ENCODE data around the gene ZFHX3. TPM values are rescaled to one million over a fixed set of nuclear protein-coding genes. Genes with fewer than 3 reads are reported as not detected.

ZFHX3 gene
- total RNA-seq, 2 donors from 2014 or later: 12.5 to 18.0 TPM

DNA sequence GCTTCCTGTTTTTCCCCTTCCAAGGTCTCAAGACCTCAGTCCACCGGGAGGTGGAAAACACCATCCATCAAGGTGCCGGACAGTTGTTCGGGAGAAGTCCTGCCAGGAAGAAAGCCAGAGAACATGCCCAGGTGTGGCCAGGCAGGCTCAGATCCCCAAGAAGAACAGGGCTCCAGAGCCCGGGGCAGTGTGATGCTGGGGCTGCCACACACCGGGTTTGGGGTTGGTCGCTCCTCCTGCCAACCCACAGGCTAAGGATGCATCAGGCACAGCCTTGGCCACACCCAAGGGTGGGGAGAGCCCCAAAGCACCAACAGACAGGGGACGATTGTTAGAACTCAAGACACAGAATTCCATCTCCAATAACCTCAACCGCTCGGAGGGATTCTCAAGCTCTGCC, 19.7 kb downstream of the ZFHX3 start:
- intact Hi-C loops (cut with DNase I, micrococcal nuclease): no loop called here
- DNase-seq (no peak), ATAC-seq (no peak)

DNA sequence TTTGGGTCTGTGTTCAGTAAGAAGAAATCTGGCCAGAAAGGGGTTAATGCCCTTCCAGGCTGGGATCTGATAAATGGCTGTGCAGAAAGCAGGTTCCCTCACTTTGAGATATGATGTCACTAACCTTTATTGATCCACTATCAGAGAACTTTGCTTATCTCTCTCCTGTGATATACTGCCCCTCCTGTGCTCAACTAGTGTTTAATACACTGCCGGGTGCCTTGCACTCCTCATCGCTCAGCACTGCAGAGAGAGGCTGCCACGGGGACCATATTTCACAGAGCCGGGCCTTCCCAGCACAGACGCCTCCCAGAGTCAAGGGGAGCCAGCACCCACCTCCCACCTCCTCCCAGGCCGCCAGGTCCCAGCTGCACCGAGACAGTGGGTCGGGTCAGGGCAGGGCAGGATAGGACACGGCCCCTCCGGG, 20.2 kb downstream of the ZFHX3 start:
- ATAC-seq: no peak
- no peak for DNase-seq

DNA sequence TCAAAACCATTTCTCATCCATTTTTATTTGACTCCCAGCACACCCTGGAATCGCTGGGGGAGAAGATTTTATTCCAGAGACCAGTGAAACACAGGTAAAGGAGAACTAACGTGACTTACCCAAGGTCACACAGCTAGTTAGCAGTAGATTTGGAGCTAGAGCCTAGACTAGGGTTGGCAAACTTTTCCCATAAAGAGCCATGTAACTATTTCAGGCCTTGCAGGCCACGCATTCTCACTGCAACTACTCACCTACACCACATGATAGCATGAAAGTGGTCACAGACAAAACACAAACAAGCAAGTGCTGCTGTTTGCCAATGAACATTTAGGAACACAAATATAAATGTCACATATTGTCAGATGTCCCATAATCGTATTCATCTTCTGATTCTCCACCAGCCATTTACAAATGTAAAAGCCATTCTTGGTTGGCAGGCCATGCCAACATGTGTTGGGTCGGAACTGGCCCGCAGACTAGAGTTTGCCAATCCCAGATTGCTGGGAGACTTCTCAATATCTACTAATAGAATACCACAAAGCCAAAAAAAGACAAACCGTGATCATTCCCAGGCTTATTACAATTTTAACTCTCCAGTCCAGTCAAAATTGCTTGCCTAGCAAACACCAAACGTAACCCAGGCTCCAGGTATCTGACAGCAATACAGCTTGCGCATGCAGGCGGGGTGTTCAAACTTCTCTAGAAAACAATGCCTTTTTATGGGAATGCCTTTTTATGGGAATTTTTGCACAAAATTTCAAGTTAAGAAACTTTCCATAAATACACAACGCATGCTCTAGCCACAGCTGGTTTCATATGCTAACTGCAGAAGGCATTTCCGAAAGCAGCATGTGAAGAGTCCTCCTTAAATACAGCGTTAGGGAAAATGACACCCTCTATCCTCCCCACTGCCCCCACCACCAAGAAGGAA, 20.9 kb downstream of the ZFHX3 start:
- ATAC-seq: no peak
- DNase-seq: no peak
- intact Hi-C loops (cut with DNase I, micrococcal nuclease): no loop called here

More for the DNA sequence above, 20.2 kb downstream of the ZFHX3 start:
- intact Hi-C loops (cut with DNase I, micrococcal nuclease): no loop called here

DNA sequence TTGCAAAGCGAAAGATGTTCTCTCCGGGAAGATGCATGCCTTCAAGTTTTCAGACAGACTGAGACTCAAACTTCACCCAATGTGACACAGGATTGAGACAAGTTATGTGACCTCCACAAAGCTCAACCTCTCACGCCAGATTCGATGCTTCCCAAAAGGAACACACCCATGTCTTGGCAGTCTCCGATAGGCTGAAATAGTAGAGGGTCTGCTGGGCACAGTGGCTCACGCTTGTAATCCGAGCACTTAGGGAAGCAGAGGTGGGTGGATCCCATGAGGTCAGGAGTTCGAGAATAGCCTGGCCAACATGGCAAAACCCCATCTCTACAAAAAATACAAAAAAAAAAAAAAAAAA, 22.1 kb downstream of the ZFHX3 start:
- intact Hi-C loops (cut with DNase I, micrococcal nuclease): no loop called here
- DNase-seq (no peak), ATAC-seq (no peak)

DNA sequence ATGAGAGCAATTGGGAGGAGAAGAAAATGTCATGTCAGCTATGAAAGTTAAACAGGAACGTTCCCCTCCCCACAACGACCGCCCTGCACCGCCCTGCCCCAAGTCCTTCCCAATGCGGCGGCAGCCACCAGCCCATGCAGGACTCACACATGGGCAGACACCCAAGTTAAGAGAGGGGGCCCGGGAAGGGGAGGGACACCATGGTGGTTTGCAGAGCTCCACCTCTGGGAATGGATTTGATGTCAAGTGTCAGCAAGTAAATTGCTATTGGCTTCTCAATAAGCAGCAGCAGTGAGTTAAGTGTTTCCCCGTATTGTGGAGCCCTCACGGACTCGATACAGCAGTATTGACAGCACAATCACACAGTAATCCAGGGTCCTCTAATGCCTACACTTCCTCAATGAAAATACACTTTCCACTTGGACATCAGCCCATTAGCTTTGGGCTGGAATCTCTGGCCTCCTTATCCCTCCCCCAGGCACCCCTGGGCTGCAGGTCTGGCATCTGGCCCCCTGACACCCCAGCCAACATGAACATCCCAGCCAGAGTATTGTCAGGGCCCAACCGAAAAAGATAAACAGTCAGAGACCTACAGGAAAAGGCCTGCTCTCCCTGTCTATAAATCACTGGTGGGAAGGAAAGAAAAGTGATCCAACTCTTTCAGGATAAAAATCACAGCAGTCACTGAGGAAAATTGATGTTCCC, 22.6 kb downstream of the ZFHX3 start:
- intact Hi-C loops (cut with DNase I, micrococcal nuclease): no loop called here
- DNase-seq (no peak), ATAC-seq (no peak)

DNA sequence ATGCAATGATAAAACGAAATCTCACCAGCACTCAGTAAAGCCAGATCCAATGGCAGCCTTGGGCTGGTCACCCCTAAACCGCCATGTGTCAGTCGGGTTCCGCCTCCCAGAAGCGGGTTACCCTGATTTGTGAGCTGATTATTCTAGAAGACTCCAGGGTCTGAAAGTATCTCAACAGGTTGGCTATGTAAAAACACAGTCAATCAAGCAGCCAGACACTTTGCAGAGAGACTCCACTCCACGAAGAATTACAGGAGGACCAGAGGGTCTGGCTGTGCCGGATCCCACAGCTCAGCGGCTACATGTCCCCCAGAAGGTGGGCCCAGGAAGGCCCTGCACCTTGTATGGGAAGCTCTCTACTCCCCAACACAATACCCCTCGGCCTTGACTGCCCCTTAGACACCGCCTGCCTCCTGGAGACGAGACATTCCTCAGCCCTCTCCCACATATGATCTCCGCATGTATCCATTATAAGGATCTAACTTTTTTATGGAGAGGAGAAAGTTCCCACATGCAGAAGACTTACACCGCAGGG, 23.3 kb downstream of the ZFHX3 start:
- ATAC-seq (no peak), DNase-seq (no peak)
- intact Hi-C loops (cut with DNase I, micrococcal nuclease): no loop called here

DNA sequence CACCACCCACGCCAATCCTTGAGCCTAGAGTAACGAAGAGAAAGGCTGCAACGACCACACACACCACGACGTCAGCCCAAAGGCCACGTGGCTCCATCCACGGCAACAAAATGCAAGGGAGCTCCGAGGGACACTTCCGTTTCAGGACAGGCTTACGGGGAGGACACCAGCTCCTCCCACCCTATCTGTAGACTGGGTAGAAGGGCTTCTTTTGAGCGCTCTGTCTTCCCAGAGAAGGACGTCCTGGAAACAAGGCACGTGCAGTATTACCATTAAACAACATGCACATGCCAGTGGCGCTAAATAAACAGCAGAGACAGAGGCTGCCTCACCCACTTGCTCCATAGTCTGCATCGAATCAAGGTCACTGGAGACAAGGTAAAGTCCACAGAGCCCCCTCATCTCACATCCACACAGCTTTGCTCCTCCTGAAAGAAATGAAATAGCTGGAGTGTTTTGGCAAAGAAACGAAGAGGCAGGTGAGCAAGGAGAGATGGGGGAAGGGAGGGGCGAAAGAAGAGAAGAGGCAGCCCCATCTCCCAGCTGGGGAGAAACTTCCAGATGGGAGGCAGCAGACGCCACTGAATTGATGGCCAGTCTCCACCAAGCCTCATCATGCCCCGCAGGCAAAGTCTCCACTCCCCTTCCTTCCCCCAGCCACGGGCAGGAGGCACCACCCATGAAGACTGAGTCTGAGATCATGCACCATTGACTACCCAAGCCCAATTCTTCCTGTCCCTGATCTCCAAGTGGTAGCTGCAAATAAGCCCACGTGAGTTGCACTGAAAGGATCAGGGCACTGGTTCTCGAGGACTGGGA, 24.0 kb downstream of the ZFHX3 start:
- ATAC-seq (no peak), DNase-seq (no peak)
- intact Hi-C loops (cut with DNase I, micrococcal nuclease): no loop called here

DNA sequence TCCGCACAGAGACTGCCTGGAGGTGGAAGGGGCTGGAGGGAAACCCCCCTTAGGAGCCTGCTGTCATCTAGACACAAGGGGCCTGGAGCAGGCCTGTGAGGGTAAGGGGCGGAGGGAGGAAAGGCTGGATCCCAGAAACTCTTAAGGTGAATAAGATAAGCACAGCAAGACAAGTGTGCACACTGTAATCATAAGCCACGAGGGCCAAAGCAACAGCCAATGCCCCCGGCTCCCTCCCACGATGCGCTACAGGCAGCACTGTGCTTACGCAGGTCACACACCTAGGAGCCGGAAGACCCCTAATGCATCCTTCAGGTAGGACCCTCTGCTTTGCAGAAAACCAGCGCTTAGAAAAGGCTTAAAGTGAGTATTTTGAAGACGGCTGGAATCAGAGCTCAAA, 24.6 kb downstream of the ZFHX3 start:
- DNase-seq (no peak), ATAC-seq (no peak)
- intact Hi-C loops (cut with DNase I, micrococcal nuclease): no loop called here

DNA sequence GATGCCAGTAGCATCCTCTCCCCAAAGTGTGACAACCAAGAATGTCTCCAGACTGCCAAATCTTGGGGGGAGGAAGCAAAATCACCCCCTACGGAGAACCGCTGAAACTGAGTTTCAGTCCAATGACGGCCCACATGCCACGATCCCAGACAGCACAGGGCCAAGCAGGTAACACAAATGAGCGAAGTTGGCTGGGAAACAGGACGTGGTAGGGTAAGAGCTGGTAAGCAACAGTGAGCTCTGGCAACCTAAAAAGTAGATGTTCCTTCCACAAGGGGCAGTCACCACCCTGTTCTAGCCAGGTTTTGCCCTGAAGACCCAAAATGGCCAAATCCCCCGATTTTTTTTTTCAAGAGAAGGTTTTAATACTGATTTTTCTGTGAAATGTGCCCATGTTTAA, 25.4 kb downstream of the ZFHX3 start:
- ATAC-seq: no peak
- intact Hi-C loops (cut with DNase I, micrococcal nuclease): no loop called here
- no peak for DNase-seq

DNA sequence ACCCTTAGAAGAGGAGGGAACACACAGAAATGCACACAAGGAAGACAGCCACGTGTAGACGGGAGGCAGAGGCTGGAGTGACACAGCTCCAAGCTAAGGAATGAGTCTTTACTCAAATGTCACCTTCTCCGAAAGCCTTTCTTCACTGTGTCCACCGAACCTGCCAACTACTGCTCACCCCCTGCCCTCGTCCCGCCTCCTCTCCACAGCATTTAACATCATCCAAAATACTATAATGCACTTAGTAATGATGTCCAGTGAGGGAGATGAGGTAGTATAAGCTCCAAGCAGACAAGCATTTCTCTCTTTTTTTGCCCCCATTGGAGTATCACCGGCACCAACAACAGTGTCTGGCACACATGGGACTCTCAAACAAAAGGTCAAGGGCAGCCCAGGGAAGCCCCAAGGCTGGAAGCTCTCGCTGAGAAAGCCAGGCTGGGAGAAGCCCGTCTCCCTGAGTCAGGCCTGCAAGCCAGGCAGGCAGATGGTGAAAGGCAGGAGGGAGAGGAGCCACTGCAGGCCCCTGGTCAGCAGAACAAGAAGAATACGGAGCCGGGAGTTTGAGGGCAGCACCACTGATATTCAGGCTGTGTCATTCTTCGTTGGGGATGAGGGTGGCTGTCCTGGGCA, 25.9 kb downstream of the ZFHX3 start:
- DNase-seq (no peak), ATAC-seq (no peak)
- intact Hi-C loops (cut with DNase I, micrococcal nuclease): no loop called here

DNA sequence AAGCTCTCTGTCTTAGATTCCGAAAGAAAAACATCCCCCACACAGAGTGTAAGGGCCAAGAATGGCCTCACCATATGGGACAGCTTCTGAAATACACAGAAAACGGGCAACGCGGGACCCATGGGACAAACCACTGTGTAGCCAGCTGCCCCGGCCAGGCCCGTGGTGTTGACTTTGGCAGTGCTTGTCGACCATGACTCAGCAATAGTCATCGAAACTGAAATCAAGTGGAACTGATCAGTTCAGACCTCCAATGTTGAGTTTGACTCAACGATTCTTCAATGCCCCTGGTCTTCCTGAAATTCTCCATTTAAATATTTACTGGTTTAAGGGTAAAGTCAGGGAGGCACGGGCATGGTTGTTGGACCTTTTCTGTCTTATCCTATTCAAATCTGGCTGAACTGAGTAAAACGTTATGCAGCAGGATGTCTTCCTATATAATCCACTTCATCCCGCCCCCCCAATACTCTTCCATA, 27.5 kb downstream of the ZFHX3 start:
- intact Hi-C loops (cut with DNase I, micrococcal nuclease): no loop called here
- DNase-seq (peak; percentile 68 to 71), ATAC-seq (peak; percentile 68)

DNA sequence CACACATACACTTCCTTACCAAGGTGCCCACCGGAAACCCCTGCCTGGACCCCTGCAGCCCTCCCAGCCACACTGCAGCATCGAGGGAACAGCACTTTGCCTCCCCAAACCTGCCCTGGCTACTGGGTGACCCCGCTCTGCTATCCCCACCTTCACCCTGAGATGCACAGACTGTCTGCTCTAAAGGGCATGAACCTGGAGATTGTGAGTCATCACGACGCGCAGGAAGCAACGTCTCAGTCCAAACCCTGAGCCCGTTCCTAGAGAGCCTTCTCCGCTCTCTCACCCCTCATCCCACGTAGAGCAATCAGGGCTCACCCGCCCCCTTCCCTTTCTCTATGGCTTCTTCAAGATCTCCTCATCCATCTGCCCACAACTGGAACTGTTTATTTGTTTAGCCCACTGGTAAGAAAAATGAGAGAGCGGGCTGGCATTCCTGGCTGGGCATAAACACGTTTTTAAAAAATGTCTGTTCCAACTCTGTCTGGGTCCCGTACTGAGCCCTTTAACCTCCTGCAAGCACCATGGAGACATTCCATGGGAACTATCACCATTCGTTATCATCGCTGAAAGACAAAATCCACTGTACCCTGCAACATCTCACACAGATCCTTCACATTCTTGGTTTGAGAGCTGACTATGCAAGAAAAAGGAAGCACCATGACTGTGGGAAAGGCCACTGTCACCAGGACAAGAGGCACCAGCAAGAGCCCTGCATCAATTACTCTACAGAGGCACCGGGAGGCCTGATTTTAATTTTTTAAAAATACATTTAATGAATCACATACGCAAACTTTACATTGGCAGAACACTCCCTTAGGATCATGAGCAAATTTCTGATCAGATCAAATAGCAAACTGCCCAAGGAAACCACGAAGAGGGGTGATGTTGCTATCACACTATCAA, 28.2 kb downstream of the ZFHX3 start:
- ATAC-seq (no peak), DNase-seq (no peak)
- intact Hi-C loops (cut with DNase I, micrococcal nuclease): no loop called here

DNA sequence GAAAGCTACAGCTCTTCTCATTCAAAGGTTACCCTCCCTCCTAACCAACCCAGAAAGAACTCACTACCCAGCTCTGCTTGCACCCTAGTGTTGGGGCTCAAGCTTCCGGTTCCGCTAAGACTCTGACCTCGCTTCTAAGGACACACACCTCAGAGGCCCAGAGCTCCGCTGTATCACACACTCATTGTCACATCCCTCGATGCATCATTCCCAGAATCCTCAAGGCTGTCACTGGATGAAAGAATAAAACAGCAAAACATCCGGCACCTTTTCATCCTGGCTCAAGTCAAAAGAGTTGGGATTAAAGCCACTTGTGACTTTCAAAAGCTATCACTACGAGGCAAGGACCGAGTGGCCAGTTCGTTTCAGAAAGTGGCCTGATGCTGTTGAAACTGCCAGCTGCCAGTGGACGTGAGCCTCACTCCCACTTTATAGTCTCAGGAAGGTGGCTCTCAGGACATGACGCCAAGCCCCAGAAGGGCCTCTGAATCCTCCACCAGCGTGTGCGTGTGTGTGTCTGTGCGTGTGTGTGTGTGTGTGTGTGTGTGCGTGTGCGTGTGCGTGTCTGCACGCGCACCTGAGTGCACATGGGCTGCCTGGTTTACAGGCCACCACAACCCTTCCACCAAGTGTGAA, 29.0 kb downstream of the ZFHX3 start:
- intact Hi-C loops (cut with DNase I, micrococcal nuclease): no loop called here
- DNase-seq: no peak

DNA sequence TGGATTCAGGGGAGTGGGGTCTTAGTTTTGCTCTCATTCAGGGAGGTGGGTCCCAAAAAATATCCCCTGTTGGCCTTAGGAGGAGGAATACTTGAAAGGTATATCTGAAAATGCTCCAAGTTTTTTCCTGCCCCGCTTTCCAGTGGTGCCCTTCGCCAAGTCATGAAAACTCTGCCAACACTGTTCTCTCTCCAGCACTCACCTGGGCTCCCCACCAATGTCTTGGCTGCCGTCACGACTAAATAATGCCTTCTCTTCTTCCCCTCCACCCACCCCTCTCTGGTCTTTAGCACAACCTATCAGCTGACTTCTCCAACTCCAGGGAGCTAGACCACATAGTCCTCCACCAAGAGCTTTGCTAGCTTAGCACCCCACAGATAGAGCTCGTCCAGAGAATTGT, 30.6 kb downstream of the ZFHX3 start:
- ATAC-seq (no peak), DNase-seq (no peak)
- intact Hi-C loops (cut with DNase I, micrococcal nuclease): no loop called here

More for the DNA sequence above, 29.0 kb downstream of the ZFHX3 start:
- ATAC-seq: no peak

DNA sequence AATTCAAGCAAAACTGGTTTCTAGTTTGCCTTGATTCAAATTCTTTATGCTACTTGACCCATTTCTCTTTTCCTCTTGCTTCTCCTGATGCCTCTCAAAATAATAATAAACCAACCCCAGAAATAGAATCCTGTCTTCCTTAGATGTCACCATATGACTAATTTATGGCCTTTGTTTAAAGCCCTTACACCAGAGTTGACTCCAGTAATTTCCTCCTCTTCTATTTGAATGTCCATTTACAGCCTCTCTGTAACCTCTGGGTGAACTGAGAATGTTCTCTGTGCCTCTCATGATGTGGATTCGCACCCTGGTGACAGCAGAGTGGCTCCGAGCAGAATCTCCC, 31.5 kb downstream of the ZFHX3 start:
- ATAC-seq (peak; percentile 89), DNase-seq (no peak)
- intact Hi-C loops (cut with DNase I, micrococcal nuclease): no loop called here

DNA sequence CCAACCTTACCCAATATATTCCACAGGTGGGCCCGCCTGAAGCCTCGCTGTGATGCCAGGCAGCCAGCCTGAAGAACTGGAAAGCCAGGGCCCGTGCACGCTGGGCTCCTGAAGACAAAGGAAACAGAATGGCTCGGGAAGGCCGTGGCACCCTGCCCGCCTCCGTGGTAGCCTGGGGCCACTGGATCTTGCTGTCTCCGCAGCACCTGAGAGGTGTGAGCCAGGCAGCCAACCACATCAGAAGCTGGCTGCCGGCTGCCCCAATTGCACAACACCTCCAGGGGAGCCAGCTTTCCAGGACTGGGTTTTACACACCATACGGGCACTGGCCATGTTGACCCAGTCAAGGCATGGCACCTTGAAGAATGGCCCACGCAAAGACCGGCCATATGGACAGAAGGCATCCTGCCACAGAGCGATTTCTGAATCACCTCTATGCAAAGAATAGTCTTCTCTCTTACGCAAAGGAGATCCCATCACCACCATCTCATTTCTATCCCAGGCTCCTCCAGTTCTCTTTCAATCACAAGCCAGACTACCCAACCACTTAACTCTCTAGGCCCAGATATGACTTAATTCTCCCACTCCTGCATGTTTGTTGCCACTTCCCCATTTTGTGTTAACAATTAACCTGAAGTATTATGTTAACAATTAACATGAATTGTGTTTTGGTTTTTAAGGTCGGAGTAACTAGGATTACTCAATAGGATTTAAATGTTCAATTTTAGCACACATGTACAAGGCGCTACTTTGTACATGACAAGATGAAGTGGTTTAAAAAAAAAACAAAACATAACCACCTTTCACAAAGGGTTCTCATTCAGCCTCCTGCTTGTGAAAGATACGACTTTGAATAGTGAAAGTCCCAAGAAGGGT, 32.1 kb downstream of the ZFHX3 start:
- DNase-seq (peak in 1 of 2 donors; percentile 18), ATAC-seq (peak; percentile 77)
- intact Hi-C loops (cut with DNase I, micrococcal nuclease): no loop called here
